IgD-negative memory B cell (primary cell): ENCODE data around the gene HDAC11. TPM values are rescaled to one million over a fixed set of nuclear protein-coding genes. Genes with fewer than 3 reads are reported as not detected.

Experiments used
- H3K27ac Mint-ChIP-seq, 3 donors: one replicate each; pipeline ENCODE4 v1.8.0; 2020 to 2022; ENCODE audit warnings: mild to moderate bottlenecking in 3 of 3, mixed read lengths in 3 of 3, moderate library complexity in 1 of 3
- H3K27me3 Mint-ChIP-seq: one replicate; pipeline ENCODE4 v1.8.0; 2021; ENCODE audit warnings: mixed read lengths
- H3K36me3 Mint-ChIP-seq: one replicate; pipeline ENCODE4 v1.8.0; 2020; ENCODE audit warnings: mild to moderate bottlenecking, mixed read lengths
- H3K4me1 Mint-ChIP-seq, 3 donors: one replicate each; pipeline ENCODE4 v1.8.0; 2020 to 2022; ENCODE audit warnings: mixed read lengths in 3 of 3, mild to moderate bottlenecking in 1 of 3
- H3K4me3 Mint-ChIP-seq, 4 donors: one replicate each; pipeline ENCODE4 v1.8.0; 2020 to 2022; ENCODE audit warnings: mild to moderate bottlenecking in 4 of 4, mixed read lengths in 4 of 4, moderate library complexity in 3 of 4
- H3K9me3 Mint-ChIP-seq, 3 donors: one replicate each; pipeline ENCODE4 v1.8.0; 2020 to 2021; ENCODE audit warnings: mixed read lengths in 3 of 3, mild to moderate bottlenecking in 1 of 3
- polyA plus RNA-seq: library from polyadenylated mRNA; unstranded; fragments of 300-500 nt; fragmentation: Illumina TruSeq; gene quantifications from one replicate; pipeline ENCODE4 v1.2.3, GENCODE V29; 2021

Gene HDAC11
- polyA plus RNA-seq, 1 donor from 2014 or later, result 1.3 TPM

DNA sequence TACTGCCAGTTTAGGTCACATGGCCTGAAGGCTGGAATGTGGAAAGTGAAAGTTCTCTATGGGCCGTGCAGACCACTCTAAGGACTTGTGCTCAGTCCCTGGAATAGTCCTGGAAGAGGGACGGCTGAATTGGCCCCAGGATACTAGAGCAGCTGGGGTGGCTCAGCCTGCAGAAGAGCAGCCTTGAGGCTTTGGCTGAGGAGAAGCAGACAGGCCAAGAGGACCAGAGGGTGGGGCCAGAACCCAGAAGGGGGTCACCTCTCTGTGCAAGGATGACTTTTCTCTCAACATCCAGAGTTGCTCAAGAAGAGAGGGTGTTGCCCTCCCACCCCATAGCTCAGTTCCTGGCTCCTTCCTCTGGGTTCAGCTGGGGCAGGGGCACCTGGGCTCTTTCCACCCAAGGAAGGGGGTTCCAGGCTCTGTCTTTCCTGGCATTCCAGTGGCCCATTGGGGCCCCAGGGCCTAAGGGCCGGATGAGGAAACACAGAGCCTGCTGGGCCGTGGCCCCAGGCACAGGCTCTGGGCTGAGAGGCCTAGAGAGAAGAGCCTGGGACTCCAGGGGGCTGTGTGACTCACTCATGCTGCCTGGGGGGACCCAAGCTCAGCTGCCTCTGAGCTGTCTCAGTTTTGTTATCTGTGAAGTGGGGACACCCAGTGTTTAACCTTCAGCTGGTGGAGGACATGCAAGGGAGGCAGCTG, 60.3 kb downstream of the HDAC11 start:
- Mint-ChIP-seq H3K27me3 (peaks cover 24% of the 10 kb centered on the region), H3K27ac (peak overlapping the region in 1 of 3 donors; percentile 19), H3K36me3 (peaks cover 3% of the 10 kb centered on the region)

DNA sequence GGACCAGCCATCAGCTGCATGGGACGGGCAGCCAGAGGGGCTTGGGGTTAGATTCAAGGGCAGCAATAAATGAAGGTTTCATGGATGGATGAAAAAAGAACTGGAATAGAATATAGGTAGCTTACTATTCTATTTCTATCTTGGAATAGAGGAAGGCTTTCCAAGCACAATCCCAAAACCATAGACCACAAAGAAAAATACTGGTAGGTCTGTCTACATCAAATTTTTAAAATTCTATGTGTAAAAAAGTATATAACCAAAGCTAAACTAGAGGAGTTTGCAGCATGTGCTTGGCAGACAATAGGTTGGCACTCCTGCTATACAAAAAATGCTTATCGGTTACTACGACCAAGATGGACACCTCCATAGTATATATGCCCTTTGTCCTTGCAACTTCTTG, 61.6 kb downstream of the HDAC11 start:
- Mint-ChIP-seq H3K4me3 (no peak overlapping the region), H3K27ac (no peak overlapping the region), H3K36me3 (peaks cover 3% of the 10 kb centered on the region), H3K27me3 (peaks cover 22% of the 10 kb centered on the region), H3K4me1 (no peaks in the 10 kb centered on the region), H3K9me3 (peaks cover 0 to 5% (median 2%) of the 10 kb centered on the region in 3 donors)

More for the DNA sequence above, 60.3 kb downstream of the HDAC11 start:
- H3K4me3 Mint-ChIP-seq, result peak overlapping the region in 1 of 4 donors; percentile 42
- H3K9me3 Mint-ChIP-seq, result peaks cover 0 to 5% (median 2%) of the 10 kb centered on the region in 3 donors
- no peaks in the 10 kb centered on the region for H3K4me1 Mint-ChIP-seq

DNA sequence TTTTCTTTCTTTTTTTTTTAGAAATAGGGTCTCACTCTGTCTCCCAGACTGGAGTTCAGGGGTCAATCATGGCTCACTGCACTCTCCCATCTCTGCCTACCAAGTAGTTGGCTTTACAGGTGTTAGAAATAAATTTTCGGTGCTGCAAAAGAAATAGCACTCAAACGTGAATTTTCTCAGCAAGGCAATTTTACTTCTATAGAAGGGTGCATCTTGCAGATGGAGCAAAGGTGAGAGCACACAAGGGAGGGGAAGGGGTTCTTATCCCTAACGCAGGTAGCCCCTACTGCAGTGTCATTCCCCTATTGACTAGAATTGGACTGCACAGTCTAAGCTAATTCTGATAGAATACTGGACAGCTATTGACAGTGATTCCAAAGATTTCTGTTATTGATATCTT, 62.0 kb downstream of the HDAC11 start:
- H3K4me1 Mint-ChIP-seq, result peaks cover 0 to 2% (median 0%) of the 10 kb centered on the region in 3 donors
- no peak overlapping the region for H3K4me3 Mint-ChIP-seq
- peaks cover 3% of the 10 kb centered on the region for H3K36me3 Mint-ChIP-seq
- peaks cover 0 to 5% (median 2%) of the 10 kb centered on the region in 3 donors for H3K9me3 Mint-ChIP-seq
- H3K27ac Mint-ChIP-seq, result no peak overlapping the region
- peaks cover 19% of the 10 kb centered on the region for H3K27me3 Mint-ChIP-seq

DNA sequence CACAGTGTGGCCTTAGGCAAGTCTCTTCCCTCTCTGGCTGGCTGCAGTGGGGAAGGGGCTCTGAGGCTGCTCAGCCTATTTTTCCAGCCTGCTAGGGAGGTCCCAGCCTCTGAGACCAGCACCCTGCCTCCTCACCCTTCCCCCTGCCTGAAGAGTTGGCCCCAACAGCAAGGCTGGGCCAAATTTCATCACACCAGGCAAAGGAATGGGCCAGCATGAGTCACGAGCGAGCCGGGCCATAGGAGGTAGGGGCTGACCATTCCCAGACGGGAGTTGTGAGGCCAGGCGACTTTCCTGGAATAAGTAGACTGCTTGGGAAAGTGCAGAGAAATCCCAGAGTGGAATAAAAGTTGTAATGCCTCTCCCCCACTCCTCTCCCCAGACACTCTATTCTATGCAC, 63.1 kb downstream of the HDAC11 start:
- Mint-ChIP-seq H3K27ac (no peak overlapping the region), H3K9me3 (peaks cover 0 to 5% (median 2%) of the 10 kb centered on the region in 3 donors), H3K36me3 (peaks cover 2% of the 10 kb centered on the region), H3K27me3 (peaks cover 18% of the 10 kb centered on the region), H3K4me3 (no peak overlapping the region), H3K4me1 (peaks cover 1 to 5% (median 3%) of the 10 kb centered on the region in 3 donors)

DNA sequence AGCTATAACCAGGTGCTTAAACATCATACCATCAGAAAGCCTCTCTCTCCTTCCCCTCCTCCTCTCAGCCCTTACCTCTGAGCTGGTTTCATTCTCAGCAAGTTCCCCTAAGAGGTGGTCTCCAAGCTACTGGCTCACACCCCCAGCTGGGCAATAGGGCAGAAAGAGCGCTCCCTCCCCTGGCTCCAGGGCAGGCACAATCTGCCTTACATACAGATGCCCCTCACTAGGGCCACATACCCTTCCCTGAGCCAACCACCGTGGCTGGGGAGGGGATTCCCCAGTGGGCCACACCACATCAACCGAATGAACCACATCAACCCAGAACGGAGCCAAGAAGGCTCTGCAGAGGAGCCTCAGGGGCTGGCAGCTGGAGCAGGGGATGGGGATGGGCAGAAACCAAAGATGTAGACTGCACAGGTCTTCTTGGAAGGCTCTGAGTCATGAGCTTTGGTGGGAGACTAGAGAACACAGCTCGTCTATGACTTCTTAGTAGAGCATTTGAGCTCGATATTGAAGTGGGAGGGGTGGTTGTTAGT, 64.3 kb downstream of the HDAC11 start:
- H3K9me3 Mint-ChIP-seq, result peaks cover 0 to 5% (median 2%) of the 10 kb centered on the region in 3 donors
- H3K36me3 Mint-ChIP-seq, result peaks cover 3% of the 10 kb centered on the region
- H3K4me3 Mint-ChIP-seq, result no peak overlapping the region
- peaks cover 21% of the 10 kb centered on the region for H3K27me3 Mint-ChIP-seq
- H3K4me1 Mint-ChIP-seq, result peaks cover 3 to 6% (median 4%) of the 10 kb centered on the region in 3 donors
- H3K27ac Mint-ChIP-seq, result no peak overlapping the region

DNA sequence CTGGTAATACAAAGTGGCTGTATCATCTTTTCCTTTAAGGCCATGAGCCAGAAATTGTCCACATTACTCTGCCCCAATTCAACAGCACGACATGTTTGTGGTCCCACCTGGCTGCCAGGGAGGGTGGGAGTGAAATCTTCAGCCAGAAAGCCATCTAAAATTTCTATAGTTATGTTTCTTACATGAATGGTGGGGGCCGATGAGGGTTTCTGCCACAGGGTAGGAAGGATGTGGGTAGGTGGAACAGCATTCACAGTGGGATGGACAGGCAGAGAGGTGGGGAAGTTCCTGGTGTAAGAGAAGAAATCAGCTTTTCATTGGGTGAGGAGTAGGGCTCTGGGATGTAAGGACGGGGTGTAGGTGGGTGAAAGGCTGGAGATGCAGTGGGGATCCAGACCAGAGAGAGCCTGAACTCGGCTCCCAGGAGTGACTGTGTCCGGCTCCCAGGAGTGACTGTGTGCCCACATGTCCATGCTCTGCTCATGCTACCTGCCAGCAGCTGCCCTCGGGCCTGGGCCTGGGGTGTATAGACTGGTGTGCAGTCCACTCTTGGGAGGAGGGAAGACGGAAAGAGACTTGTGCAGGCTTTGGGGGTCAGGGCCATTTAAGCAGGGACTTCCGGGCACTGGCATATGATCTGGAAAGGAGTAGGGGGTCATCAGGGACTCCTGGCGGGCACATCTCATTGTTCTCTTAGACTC, 65.0 kb downstream of the HDAC11 start:
- H3K4me3 Mint-ChIP-seq, result no peak overlapping the region
- H3K36me3 Mint-ChIP-seq, result peaks cover 5% of the 10 kb centered on the region
- H3K9me3 Mint-ChIP-seq, result peaks cover 0 to 5% (median 2%) of the 10 kb centered on the region in 3 donors
- peaks cover 3 to 11% (median 9%) of the 10 kb centered on the region in 3 donors for H3K4me1 Mint-ChIP-seq
- peak overlapping the region in 1 of 3 donors; percentile 64 for H3K27ac Mint-ChIP-seq
- peaks cover 26% of the 10 kb centered on the region for H3K27me3 Mint-ChIP-seq

DNA sequence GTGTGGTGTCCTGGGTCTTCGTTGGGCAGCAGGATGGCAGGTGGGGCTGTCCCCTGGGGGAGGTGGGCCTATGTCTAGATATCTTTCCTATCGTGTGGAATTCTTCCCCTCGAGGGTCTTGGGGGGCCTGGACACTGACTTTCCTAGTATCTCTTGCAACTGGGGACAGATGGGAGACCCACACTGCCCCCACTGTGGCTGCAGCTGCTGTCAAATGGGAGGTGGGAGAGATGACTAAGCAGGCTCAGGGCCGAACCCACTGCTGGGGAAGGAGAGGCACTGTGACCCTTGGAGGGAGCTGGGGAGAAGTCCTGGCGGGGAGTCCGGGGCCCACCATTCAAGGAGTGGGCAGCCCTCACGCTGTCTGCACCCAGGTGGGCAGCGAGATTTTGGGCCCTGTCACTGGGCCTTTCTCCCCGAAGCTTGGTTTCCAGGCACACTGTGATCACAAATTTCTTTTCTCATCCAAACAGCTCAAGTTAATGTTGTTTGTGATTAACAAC, 65.9 kb downstream of the HDAC11 start:
- Mint-ChIP-seq H3K27me3 (peaks cover 22% of the 10 kb centered on the region), H3K4me1 (peaks cover 3 to 15% (median 13%) of the 10 kb centered on the region in 3 donors), H3K36me3 (peaks cover 5% of the 10 kb centered on the region), H3K9me3 (peaks cover 0 to 5% (median 2%) of the 10 kb centered on the region in 3 donors), H3K4me3 (no peak overlapping the region), H3K27ac (no peak overlapping the region)

DNA sequence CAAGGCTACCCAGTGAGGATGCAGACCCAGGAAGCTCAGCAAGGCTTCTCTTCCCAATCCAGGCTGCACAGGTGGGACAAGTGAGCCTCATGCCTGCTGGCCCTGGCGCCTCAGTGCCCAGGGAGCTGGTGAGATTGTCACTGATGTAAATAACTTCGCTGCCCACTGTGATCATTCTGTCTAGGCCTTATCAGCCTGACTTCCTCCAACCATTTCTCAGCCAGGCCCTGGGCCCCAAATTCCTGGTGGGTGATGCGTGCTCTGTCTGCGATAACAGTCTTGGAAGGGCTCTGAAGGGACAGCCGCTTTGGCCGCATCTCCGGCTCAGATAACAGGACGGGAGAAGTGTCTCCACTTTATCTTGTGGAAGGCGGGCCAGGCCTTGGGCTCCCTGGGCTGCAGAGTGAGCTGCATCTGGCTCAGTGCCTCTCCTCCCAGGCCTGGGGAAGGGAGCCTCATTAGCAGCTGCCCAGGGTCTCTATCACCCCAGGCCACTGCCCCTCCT, 66.6 kb downstream of the HDAC11 start:
- H3K4me3 Mint-ChIP-seq, result no peak overlapping the region

DNA sequence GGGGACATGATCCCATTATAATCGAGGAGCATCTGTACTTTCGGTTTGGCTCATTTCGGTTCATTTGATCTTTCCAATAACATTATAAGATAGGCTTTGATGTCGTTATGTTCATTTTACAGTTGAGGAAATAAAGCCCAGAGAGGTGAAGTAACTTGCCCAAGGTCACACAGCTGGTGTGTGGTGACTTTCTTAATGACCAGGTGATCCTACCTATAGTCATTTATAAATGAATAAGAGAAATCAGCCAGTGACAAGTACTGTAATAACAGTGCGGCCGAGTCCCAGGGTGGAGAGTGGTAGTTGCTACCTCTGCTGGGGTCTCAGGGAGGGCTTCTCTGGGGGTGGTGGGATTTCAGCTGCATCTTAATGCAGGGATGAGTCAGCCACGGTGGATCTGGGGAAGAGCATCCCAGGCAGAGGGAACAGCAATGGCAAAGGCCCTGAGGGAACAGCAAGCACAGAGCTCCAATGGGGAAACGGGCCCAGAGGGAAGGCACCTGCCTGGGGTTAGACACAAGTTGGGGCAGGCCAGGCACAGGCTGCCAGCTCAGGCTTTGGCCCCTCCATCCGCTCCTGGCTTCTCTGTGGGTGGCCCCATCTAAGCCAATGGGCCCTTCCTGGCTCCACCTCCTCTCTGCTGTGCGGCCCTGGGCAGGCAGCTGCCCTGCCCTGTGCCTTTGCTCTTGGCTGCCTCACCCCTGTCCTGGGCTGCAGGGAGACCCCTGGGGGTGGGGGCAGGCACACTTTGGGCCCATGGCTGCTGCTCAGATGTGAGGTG, 67.7 kb downstream of the HDAC11 start:
- Mint-ChIP-seq H3K27ac (no peak overlapping the region), H3K9me3 (peaks cover 0 to 2% (median 0%) of the 10 kb centered on the region in 3 donors), H3K27me3 (peaks cover 28% of the 10 kb centered on the region), H3K36me3 (peaks cover 5% of the 10 kb centered on the region), H3K4me3 (peak overlapping the region in 3 of 4 donors; percentile 54 to 86 (median 82)), H3K4me1 (peaks cover 3 to 15% (median 13%) of the 10 kb centered on the region in 3 donors)

More for the DNA sequence above, 66.6 kb downstream of the HDAC11 start:
- Mint-ChIP-seq H3K27ac (no peak overlapping the region), H3K4me1 (peaks cover 3 to 15% (median 13%) of the 10 kb centered on the region in 3 donors), H3K27me3 (peaks cover 22% of the 10 kb centered on the region), H3K9me3 (peaks cover 0 to 5% (median 0%) of the 10 kb centered on the region in 3 donors), H3K36me3 (peaks cover 5% of the 10 kb centered on the region)

DNA sequence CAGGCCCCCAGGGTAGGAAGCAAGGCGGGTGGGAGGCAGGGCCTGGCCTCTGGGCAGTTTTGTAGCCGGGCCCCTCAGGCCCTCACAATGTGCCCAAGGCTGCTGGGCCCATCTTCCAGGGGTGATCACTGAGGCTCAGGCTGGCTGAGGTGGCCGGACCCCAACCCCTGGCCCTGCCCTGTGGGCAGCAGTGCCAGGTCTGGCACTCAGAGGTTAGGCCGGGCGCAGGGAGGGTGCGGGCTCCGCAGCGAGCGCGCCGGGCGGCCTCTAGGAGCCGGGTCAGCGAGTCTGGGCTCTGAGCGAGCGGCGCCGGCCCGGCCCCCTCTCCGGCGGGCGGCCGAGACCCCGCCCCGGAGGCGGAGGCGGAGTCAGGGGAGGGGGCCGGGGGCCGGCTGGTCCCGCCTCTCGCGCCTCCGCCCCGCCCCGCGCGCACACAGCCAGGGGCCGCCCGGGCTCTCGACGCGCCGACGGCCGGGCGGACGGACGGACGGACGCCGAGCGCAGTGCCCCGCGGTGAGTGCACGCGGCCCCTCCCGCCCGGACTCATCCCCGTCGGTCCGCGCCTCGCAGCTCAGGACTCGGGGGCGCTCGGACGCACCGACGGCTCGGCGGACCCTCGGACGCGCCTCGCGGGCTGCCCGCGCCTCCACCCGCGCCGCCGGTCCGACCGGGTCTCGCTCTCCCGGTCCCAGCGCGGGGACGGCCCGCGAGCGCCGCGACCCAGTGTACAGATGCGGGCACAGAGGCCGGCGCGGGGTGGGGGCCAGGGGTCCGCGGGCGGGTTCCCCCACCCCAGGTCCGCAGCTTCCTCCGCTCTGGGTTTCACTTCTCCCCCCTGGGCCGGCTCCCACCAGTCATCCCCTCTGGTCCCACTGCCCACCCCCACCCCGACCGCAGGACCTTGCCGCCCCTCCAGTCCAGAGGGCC, 68.9 kb downstream of the HDAC11 start, which contains the start of gene FBLN2:
Gene FBLN2, plus strand, starts transcription at position 430 of the 927 bp plus-strand sequence. CDS start 21,231 bp downstream, outside the sequence.
- peak within 1 kb of the TSS; percentile 2 to 92 (median 80) for H3K4me3 Mint-ChIP-seq
- peaks cover 5% of the 10 kb centered on the region for H3K36me3 Mint-ChIP-seq
- peaks cover 23% of the 10 kb centered on the region for H3K27me3 Mint-ChIP-seq
- no peak within 1 kb of the TSS for H3K27ac Mint-ChIP-seq
- peaks cover 3 to 15% (median 13%) of the 10 kb centered on the region in 3 donors for H3K4me1 Mint-ChIP-seq
- H3K9me3 Mint-ChIP-seq, result no peaks in the 10 kb centered on the region

DNA sequence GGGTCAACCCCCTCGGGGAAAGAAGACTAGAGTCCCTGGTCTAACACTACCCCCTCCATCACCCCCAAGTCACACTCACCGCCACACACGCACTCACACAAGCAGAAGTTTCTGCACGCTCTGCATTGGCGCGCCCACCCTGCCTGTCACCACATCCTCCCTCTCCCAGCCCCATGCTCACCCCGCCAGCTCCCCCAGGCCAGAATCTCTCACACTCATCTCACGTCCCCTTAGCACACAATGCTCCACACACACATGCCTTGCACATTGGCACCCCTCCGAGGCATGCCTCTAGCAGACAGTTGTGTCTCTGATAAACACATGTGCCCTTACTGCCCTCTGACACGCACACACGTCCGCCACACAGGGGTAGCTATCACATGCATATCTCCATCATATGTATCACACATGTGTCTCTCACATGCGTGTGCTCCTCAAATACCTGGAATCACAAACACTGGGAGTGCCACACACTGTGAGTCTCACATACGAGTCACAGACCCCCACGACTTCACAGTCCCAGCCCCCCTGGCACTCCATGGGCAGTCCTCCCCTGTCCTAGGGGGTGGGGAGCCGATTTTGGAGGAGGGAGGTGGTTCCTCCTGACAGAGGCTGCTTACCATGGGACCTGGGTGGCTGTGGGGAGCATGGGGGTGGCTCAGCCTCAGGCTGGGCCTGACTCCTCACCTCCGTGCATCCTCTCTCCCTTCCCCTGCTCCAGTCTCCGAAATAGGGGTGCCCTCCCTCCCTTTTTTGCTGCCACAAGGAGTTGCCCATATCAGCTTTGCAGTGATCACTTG, 69.7 kb downstream of the HDAC11 start:
- Mint-ChIP-seq H3K27ac (no peak overlapping the region), H3K27me3 (peaks cover 26% of the 10 kb centered on the region), H3K36me3 (peaks cover 5% of the 10 kb centered on the region), H3K4me3 (peak overlapping the region; percentile 21 to 92 (median 80)), H3K4me1 (peaks cover 3 to 15% (median 13%) of the 10 kb centered on the region in 3 donors), H3K9me3 (no peaks in the 10 kb centered on the region)

DNA sequence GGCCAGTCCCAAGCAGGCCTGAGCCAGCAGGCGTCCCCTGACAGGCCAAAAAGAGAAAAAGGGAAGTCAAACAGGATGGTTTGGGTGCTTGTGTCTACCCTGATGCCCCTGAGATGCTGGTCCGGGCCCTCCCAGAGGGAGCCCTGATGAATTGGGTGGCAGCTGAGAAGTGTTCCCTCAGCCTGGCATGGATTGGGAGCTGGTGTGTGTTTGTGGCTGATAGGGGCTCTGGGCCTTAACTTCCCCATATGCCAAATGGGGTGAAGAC, 70.3 kb downstream of the HDAC11 start:
- Mint-ChIP-seq H3K4me1 (peaks cover 3 to 15% (median 13%) of the 10 kb centered on the region in 3 donors), H3K9me3 (no peaks in the 10 kb centered on the region), H3K27ac (peak overlapping the region in 1 of 3 donors; percentile 39), H3K36me3 (peaks cover 5% of the 10 kb centered on the region), H3K27me3 (peaks cover 22% of the 10 kb centered on the region), H3K4me3 (peak overlapping the region; percentile 21 to 92 (median 64))
